CD14-positive monocyte (primary cell): ENCODE results near the gene KAT2B. TPM values are rescaled to one million over a fixed set of nuclear protein-coding genes. Genes with fewer than 3 reads are reported as not detected.
A peak's percentile ranks its signal among the peaks of the same experiment; 100 is the strongest.

Source experiments
- DNase-seq, 3 donors: peaks; one replicate each; pipeline ENCODE4 v3.0.0-alpha.2; 2011 to 2022
- H2AFZ ChIP-seq: 2 replicates; pipeline ENCODE4 v1.6.0; 2012; ENCODE audit warnings: mild to moderate bottlenecking, low read depth, low read length, inconsistent platforms; ENCODE audit not compliant: insufficient read depth, poor library complexity, severe bottlenecking
- H3K27ac ChIP-seq, 2 donors: 1 replicate in 1 of 2; 2 replicates in 1 of 2; pipeline ENCODE4 v1.5.1; 2012 to 2013; ENCODE audit warnings: low read length in 2 of 2, control low read depth in 1 of 2, inconsistent platforms in 1 of 2, low read depth in 1 of 2, mild to moderate bottlenecking in 1 of 2
- H3K27me3 ChIP-seq, 2 donors: one replicate each; pipeline versions ENCODE4 v1.6.0 to v1.6.1; 2011 to 2013; ENCODE audit warnings: low read length in 2 of 2; ENCODE audit not compliant: control insufficient read depth in 2 of 2, insufficient read depth in 2 of 2
- H3K36me3 ChIP-seq, 2 donors: replicated peaks in 1 of 2; 1 replicate in 1 of 2; 2 replicates in 1 of 2; pipeline versions ENCODE4 v1.5.1 to v1.6.1; 2012 to 2013; ENCODE audit warnings: low read length in 2 of 2, control low read depth in 1 of 2, inconsistent platforms in 1 of 2, mild to moderate bottlenecking in 1 of 2; ENCODE audit not compliant: insufficient read depth in 2 of 2, control insufficient read depth in 1 of 2
- H3K4me1 ChIP-seq, 2 donors: 1 replicate in 1 of 2; 2 replicates in 1 of 2; pipeline versions ENCODE4 v1.5.1 to v1.6.1; 2012 to 2013; ENCODE audit warnings: low read length in 2 of 2, control low read depth in 1 of 2, inconsistent platforms in 1 of 2, mild to moderate bottlenecking in 1 of 2, moderate library complexity in 1 of 2; ENCODE audit not compliant: insufficient read depth in 2 of 2, control insufficient read depth in 1 of 2
- H3K4me2 ChIP-seq: replicated peaks from 2 replicates; pipeline ENCODE3; 2012; ENCODE audit warnings: low read length, moderate library complexity, mild to moderate bottlenecking; ENCODE audit not compliant: poor library complexity, severe bottlenecking; ENCODE audit errors: extremely low read depth
- H3K4me3 ChIP-seq, 3 experiments: fragments of 200-600 bp in 1 of 3; sonication (generic) in 1 of 3; replicated peaks in 1 of 3; 1 replicate in 2 of 3; 2 replicates in 1 of 3; pipeline ENCODE4 v1.5.1; 2011 to 2013; ENCODE audit warnings: low read length in 3 of 3, mild to moderate bottlenecking in 3 of 3, control low read depth in 2 of 3, low read depth in 2 of 3, inconsistent platforms in 1 of 3, moderate library complexity in 1 of 3
- H3K79me2 ChIP-seq: 2 replicates; pipeline ENCODE4 v1.6.0; 2012; ENCODE audit warnings: mild to moderate bottlenecking, control low read depth, inconsistent platforms, low read length, moderate library complexity; ENCODE audit not compliant: insufficient read depth
- H3K9ac ChIP-seq: 2 replicates; pipeline ENCODE4 v1.6.0; 2017; ENCODE audit warnings: low read length, mild to moderate bottlenecking; ENCODE audit not compliant: insufficient read depth, poor library complexity, severe bottlenecking
- H3K9me3 ChIP-seq, 2 donors: replicated peaks in 1 of 2; 1 replicate in 1 of 2; 2 replicates in 1 of 2; pipeline versions ENCODE4 v1.5.1 to v1.6.1; 2012 to 2013; ENCODE audit warnings: low read length in 2 of 2, control low read depth in 1 of 2; ENCODE audit not compliant: control insufficient read depth in 1 of 2, insufficient read depth in 1 of 2
- H4K20me1 ChIP-seq: 2 replicates; pipeline ENCODE4 v1.6.0; 2012; ENCODE audit warnings: mild to moderate bottlenecking, low read length, control low read depth, moderate library complexity; ENCODE audit not compliant: insufficient read depth
- H3K27ac Mint-ChIP-seq, 7 donors: one replicate each; pipeline ENCODE4 v1.8.0; 2020; ENCODE audit warnings: mild to moderate bottlenecking in 7 of 7, mixed read lengths in 7 of 7, moderate library complexity in 6 of 7, inconsistent platforms in 2 of 7
- H3K27me3 Mint-ChIP-seq, 3 donors: one replicate each; pipeline ENCODE4 v1.8.0; 2021 to 2022; ENCODE audit warnings: low read depth in 3 of 3, mild to moderate bottlenecking in 3 of 3, mixed read lengths in 3 of 3, moderate library complexity in 3 of 3, inconsistent platforms in 1 of 3
- H3K36me3 Mint-ChIP-seq, 2 donors: one replicate each; pipeline ENCODE4 v1.8.0; 2020; ENCODE audit warnings: mixed read lengths in 2 of 2, inconsistent platforms in 1 of 2, mild to moderate bottlenecking in 1 of 2
- H3K4me1 Mint-ChIP-seq: one replicate; pipeline ENCODE4 v1.8.0; 2020; ENCODE audit warnings: mild to moderate bottlenecking, mixed read lengths
- H3K4me3 Mint-ChIP-seq, 2 donors: one replicate each; pipeline ENCODE4 v1.8.0; 2020; ENCODE audit warnings: mild to moderate bottlenecking in 2 of 2, mixed read lengths in 2 of 2, moderate library complexity in 1 of 2
- H3K9me3 Mint-ChIP-seq, 7 donors: one replicate each; pipeline ENCODE4 v1.8.0; 2020 to 2022; ENCODE audit warnings: mixed read lengths in 7 of 7, mild to moderate bottlenecking in 6 of 7, moderate library complexity in 6 of 7, inconsistent platforms in 2 of 7
- CTCF ChIP-seq: fragments of 200-600 bp; IDR thresholded peaks from one replicate; pipeline ENCODE4 v1.8.0; 2022; ENCODE audit warnings: antibody characterized with exemption, mild to moderate bottlenecking
- WGBS: methylation state at CpG from one replicate; pipeline ENCODE4 v1.1.5; 2013; ENCODE audit warnings: missing lambda C conversion rate; ENCODE audit not compliant: insufficient coverage; 5-methylcytosine and 5-hydroxymethylcytosine counted together
- intact Hi-C, 2 donors: fragments of 100-400 bp; cut with micrococcal nuclease; formaldehyde crosslinking; loops; one replicate each; pipeline versions ENCODE4 v1.15.0 to v1.15.1; 2023
- polyA plus RNA-seq, 3 donors: library from polyadenylated mRNA; depleted of rRNA in 1 of 3; unstranded in 2 of 3; stranded (reverse) in 1 of 3; fragments of 300-500 nt in 2 of 3; fragments of >200 nt in 1 of 3; fragmentation: Illumina TruSeq in 2 of 3; gene quantifications; 1 replicate in 2 of 3; 2 replicates in 1 of 3; pipeline ENCODE4 v1.2.3, GENCODE V29; 2012 to 2021

Gene KAT2B
- polyA plus RNA-seq, 3 donors = 2.7 to 14.6 (median 3.5) TPM

DNA sequence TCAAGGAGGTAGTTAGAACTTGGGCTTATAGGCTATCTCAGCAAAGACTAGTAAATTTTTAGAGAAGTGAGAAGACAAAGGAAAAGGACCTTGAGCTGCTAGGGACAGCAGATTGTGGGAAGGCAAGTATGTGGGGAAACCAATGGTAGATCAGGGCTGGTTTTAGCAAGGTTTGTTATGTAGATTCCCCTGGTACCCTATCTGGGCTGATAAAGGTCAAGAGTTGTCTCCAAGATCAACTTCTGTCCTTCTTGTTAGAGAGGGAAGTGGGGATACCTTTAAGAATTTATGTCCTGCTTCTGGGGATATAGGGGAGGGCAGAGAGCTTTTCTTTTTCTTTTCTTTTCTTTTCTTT, 28.9 kb downstream of the KAT2B start:
- no peak overlapping the region for H3K4me3 ChIP-seq
- H3K9ac ChIP-seq = no peak overlapping the region
- peaks cover 11 to 27% of the 10 kb centered on the region in 2 donors for H3K36me3 ChIP-seq
- H2AFZ ChIP-seq = no peak overlapping the region
- H3K27ac ChIP-seq = peak overlapping the region in 1 of 2 donors; percentile 12
- H3K4me2 ChIP-seq = no peak overlapping the region
- Mint-ChIP-seq H3K27me3 (peaks cover 0 to 2% (median 0%) of the 10 kb centered on the region in 3 donors), H3K36me3 (peaks cover 23 to 28% of the 10 kb centered on the region in 2 donors), H3K4me1 (peaks cover 16% of the 10 kb centered on the region), H3K9me3 (no peaks in the 10 kb centered on the region), H3K27ac (peak overlapping the region in 3 of 7 donors; percentile 33 to 70 (median 33)), H3K4me3 (no peak overlapping the region)
- intact Hi-C loops = no loop called here
- H3K4me1 ChIP-seq = no peaks in the 10 kb centered on the region
- peaks cover 41% of the 10 kb centered on the region for H4K20me1 ChIP-seq
- H3K79me2 ChIP-seq = peaks cover 39% of the 10 kb centered on the region
- H3K9me3 ChIP-seq = no peaks in the 10 kb centered on the region
- TF ChIP-seq CTCF = no peak
- H3K27me3 ChIP-seq = no peaks in the 10 kb centered on the region
- no peak for DNase-seq

GRCh38 chr3:20071175-20071574, 30.9 kb downstream of the KAT2B start:
- Mint-ChIP-seq H3K27me3 (peaks cover 0 to 2% (median 0%) of the 10 kb centered on the region in 3 donors), H3K9me3 (no peaks in the 10 kb centered on the region), H3K27ac (no peak overlapping the region), H3K36me3 (peaks cover 31 to 32% of the 10 kb centered on the region in 2 donors), H3K4me3 (no peak overlapping the region), H3K4me1 (peaks cover 11% of the 10 kb centered on the region)
- intact Hi-C loops = no loop called here
- Histone ChIP-seq H3K9me3 (no peaks in the 10 kb centered on the region), H3K4me3 (no peak overlapping the region), H3K9ac (no peak overlapping the region), H3K27ac (peak overlapping the region in 1 of 2 donors; percentile 7), H3K4me2 (no peak overlapping the region), H3K27me3 (no peaks in the 10 kb centered on the region), H2AFZ (no peak overlapping the region), H3K36me3 (peaks cover 16 to 32% of the 10 kb centered on the region in 2 donors), H3K79me2 (peaks cover 19% of the 10 kb centered on the region), H4K20me1 (peaks cover 21% of the 10 kb centered on the region), H3K4me1 (no peaks in the 10 kb centered on the region)
- no CpG with 5 or more reads among the region's 2 CpGs for WGBS
- no peak for TF ChIP-seq CTCF
- DNase-seq = no peak
